ENCODE measurements around the gene LEKR1.
A peak's percentile ranks its signal among the peaks of the same experiment; 100 is the strongest.

Gene LEKR1

DNA sequence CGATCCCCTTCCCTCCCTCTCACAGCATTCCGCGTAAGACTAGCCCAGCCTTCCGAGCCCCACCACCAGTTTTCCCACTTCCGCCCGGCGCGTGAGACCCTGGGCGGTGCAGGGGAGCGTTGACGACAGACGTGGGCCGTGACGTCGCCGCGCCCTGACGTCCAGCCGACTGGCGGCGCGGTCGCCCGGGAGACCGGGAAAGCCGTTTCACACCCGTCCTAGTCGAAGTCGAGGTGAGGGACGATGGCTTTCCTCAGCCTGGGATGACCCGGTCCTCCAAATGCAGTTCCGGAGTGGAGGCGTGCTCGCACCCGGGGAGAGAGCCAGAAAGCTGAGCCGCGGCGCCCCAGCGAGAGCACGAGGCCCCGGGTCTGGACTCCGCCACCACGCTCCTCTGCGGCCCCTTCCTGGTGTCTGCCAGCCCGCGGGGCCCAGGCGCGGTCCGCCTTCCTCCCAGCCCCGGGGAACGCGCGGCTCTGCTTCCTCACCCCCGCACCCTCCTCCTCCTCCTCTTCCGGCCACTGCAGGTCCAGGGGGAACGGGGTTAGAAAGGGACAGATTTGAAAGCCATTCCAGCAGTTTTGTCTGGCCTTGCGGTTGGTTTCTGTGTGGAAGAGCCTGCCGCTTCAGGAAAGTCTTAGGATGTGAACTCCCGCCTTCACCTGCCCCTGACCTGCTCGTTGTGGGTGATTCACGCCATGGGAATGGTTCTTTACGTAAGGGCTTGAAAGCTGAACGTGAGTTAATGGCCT is at the start of gene LEKR1 (continued):
- TF ChIP-seq ZNF585B (tag by site-specific recombination; IDR thresholded peaks at IDR 0.05) (no peak), ZNF19 (tag by site-specific recombination; IDR thresholded peaks at IDR 0.05; ENCODE audit: low read depth) (no peak), ZNF660 (tag by site-specific recombination; IDR thresholded peaks at IDR 0.05) (0 out of 2 replicates have a peak, but pooled peaks have one; percentile 12), ZNF677 (tag by site-specific recombination; IDR thresholded peaks at IDR 0.05) (no peak), SP2 (tag by site-specific recombination; IDR thresholded peaks at IDR 0.05) (peak; percentile 79), SETDB1 (IDR thresholded peaks at IDR 0.05; ENCODE audit: insufficient read length, low read length) (no peak), ZNF155 (tag by site-specific recombination; IDR thresholded peaks at IDR 0.05) (no peak), ZNF529 (tag by site-specific recombination; IDR thresholded peaks at IDR 0.05; ENCODE audit: insufficient replicate concordance) (no peak), ZNF221 (tag by site-specific recombination; IDR thresholded peaks at IDR 0.05; ENCODE audit: borderline replicate concordance) (no peak), ZSCAN23 (tag by site-specific recombination; IDR thresholded peaks at IDR 0.05) (no peak), ZNF596 (tag by site-specific recombination; IDR thresholded peaks at IDR 0.05) (0 out of 2 replicates have a peak, but pooled peaks have one; percentile 5), ZNF423 (tag by site-specific recombination; IDR thresholded peaks at IDR 0.05) (0 out of 2 replicates have a peak, but pooled peaks have one; percentile 10), GLI4 (tag by site-specific recombination; IDR thresholded peaks at IDR 0.05) (peak; percentile 24; the same call in 1 of the 2 replicates), ZNF768 (tag by site-specific recombination; IDR thresholded peaks at IDR 0.05) (no peak), ZNF133 (tag by site-specific recombination; IDR thresholded peaks at IDR 0.05) (no peak), MEIS1 (CRISPR knock-in tag; IDR thresholded peaks at IDR 0.05; ENCODE audit: borderline replicate concordance) (no peak), ZNF223 (tag by site-specific recombination; IDR thresholded peaks at IDR 0.05) (0 out of 2 replicates have a peak, but pooled peaks have one; percentile 6), PRDM1 (tag by site-specific recombination; IDR thresholded peaks at IDR 0.05) (peak; percentile 59; the same call in 1 of the 2 replicates), ZNF23 (tag by site-specific recombination; IDR thresholded peaks at IDR 0.05; ENCODE audit: borderline replicate concordance) (no peak), ZBTB7A (tag by site-specific recombination; IDR thresholded peaks at IDR 0.05; ENCODE audit: low read depth) (peak; percentile 82; the same call in 1 of the 2 replicates), ZFP3 (tag by site-specific recombination; IDR thresholded peaks at IDR 0.05; ENCODE audit: low read depth) (no peak), ZNF837 (tag by site-specific recombination; IDR thresholded peaks at IDR 0.05) (no peak), ZNF548 (tag by site-specific recombination; IDR thresholded peaks at IDR 0.05) (no peak), ZNF621 (tag by site-specific recombination; IDR thresholded peaks at IDR 0.05) (no peak), ZNF701 (tag by site-specific recombination; IDR thresholded peaks at IDR 0.05) (no peak), ZNF37A (tag by site-specific recombination; IDR thresholded peaks at IDR 0.05) (no peak), ZNF791 (tag by site-specific recombination; IDR thresholded peaks at IDR 0.05) (no peak), ZNF174 (tag by site-specific recombination; IDR thresholded peaks at IDR 0.05) (no peak), GFI1B (tag by site-specific recombination; IDR thresholded peaks at IDR 0.05) (no peak), ZNF132 (tag by site-specific recombination; IDR thresholded peaks at IDR 0.05; ENCODE audit: borderline replicate concordance) (no peak)
- TF ChIP-seq, protein P1, sequence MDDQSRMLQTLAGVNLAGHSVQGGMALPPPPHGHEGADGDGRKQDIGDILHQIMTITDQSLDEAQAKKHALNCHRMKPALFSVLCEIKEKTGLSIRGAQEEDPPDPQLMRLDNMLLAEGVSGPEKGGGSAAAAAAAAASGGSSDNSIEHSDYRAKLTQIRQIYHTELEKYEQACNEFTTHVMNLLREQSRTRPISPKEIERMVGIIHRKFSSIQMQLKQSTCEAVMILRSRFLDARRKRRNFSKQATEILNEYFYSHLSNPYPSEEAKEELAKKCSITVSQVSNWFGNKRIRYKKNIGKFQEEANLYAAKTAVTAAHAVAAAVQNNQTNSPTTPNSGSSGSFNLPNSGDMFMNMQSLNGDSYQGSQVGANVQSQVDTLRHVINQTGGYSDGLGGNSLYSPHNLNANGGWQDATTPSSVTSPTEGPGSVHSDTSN (CRISPR knock-in tag; IDR thresholded peaks at IDR 0.05): 0 out of 2 replicates have a peak, but pooled peaks have one; percentile 30
- TF ChIP-seq, protein P2, sequence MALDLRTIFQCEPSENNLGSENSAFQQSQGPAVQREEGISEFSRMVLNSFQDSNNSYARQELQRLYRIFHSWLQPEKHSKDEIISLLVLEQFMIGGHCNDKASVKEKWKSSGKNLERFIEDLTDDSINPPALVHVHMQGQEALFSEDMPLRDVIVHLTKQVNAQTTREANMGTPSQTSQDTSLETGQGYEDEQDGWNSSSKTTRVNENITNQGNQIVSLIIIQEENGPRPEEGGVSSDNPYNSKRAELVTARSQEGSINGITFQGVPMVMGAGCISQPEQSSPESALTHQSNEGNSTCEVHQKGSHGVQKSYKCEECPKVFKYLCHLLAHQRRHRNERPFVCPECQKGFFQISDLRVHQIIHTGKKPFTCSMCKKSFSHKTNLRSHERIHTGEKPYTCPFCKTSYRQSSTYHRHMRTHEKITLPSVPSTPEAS (tag by site-specific recombination; IDR thresholded peaks at IDR 0.05): no peak
- TF ChIP-seq, protein P3, sequence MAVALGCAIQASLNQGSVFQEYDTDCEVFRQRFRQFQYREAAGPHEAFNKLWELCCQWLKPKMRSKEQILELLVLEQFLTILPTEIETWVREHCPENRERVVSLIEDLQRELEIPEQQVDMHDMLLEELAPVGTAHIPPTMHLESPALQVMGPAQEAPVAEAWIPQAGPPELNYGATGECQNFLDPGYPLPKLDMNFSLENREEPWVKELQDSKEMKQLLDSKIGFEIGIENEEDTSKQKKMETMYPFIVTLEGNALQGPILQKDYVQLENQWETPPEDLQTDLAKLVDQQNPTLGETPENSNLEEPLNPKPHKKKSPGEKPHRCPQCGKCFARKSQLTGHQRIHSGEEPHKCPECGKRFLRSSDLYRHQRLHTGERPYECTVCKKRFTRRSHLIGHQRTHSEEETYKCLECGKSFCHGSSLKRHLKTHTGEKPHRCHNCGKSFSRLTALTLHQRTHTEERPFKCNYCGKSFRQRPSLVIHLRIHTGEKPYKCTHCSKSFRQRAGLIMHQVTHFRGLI (tag by site-specific recombination; IDR thresholded peaks at IDR 0.05): peak; percentile 95
- TF ChIP-seq, protein P4, sequence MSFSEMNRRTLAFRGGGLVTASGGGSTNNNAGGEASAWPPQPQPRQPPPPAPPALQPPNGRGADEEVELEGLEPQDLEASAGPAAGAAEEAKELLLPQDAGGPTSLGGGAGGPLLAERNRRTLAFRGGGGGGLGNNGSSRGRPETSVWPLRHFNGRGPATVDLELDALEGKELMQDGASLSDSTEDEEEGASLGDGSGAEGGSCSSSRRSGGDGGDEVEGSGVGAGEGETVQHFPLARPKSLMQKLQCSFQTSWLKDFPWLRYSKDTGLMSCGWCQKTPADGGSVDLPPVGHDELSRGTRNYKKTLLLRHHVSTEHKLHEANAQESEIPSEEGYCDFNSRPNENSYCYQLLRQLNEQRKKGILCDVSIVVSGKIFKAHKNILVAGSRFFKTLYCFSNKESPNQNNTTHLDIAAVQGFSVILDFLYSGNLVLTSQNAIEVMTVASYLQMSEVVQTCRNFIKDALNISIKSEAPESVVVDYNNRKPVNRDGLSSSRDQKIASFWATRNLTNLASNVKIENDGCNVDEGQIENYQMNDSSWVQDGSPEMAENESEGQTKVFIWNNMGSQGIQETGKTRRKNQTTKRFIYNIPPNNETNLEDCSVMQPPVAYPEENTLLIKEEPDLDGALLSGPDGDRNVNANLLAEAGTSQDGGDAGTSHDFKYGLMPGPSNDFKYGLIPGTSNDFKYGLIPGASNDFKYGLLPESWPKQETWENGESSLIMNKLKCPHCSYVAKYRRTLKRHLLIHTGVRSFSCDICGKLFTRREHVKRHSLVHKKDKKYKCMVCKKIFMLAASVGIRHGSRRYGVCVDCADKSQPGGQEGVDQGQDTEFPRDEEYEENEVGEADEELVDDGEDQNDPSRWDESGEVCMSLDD (tag by site-specific recombination; IDR thresholded peaks at IDR 0.05): peak; percentile 23; the same call in 1 of the 2 replicates
